K562 (cell line): ENCODE data around the gene KNTC1. TPM values are rescaled to one million over a fixed set of nuclear protein-coding genes. Genes with fewer than 3 reads are reported as not detected.

Experiments
- ATAC-seq: fragments of 200-7000 bp; cut with Tn5 transposase; 3 replicates; pipeline ENCODE4 v1.9.1; 2020; ENCODE audit warnings: moderate library complexity
- BruUV-seq: library from RNA; stranded (reverse); fragments of 400-500 nt; replicated peaks from 2 replicates; lab custom pipeline; 2021; lab: Mats Ljungman, UMichigan
- CTCF ChIA-PET: fragments of 300-600 bp; formaldehyde crosslinking; extraction: SDS; loops from one replicate; lab custom pipeline; 2021; ENCODE audit warnings: low intra/inter-chr PET ratio; lab: Yijun Ruan, JAX
- POLR2A ChIA-PET: fragments of 300-600, 350-650 bp; sonication (Branson Sonifier 250); formaldehyde crosslinking; extraction: SDS; loops from one replicate; lab custom pipeline; 2021; ENCODE audit warnings: antibody characterized with exemption, inconsistent platforms; lab: Yijun Ruan, JAX
- DNase-seq, 4 experiments: peaks; one replicate each; pipeline versions ENCODE4 v3.0.0 to v3.0.0-alpha.2; 2011 to 2018; ENCODE audit warnings: low spot score in 3 of 4, mixed read lengths in 3 of 4; ENCODE audit errors: extremely low read depth in 1 of 4
- FAIRE-seq: peaks from 2 replicates; lab custom pipeline; 2011; peaks lifted over from hg19 to GRCh38; lab: Jason Lieb, UNC
- H2AFZ ChIP-seq: 2 replicates; pipeline ENCODE4 v1.6.0; 2011; ENCODE audit warnings: low read depth, low read length, control low read depth, inconsistent platforms
- H3K27ac ChIP-seq: fragments of 200-600 bp; 3 replicates; pipeline ENCODE4 v1.8.0; 2011; ENCODE audit warnings: low read depth, mild to moderate bottlenecking, control low read depth, inconsistent platforms, low read length, moderate library complexity, mixed read lengths; ENCODE audit errors: extremely low read depth
- H3K27me3 ChIP-seq, 2 experiments: fragments of 300-600 bp in 1 of 2; 2 replicates in 1 of 2; 3 replicates in 1 of 2; pipeline versions ENCODE4 v1.6.0 to v1.8.0; 2011; ENCODE audit warnings: inconsistent platforms in 2 of 2, low read length in 2 of 2, mild to moderate bottlenecking in 1 of 2, mixed read lengths in 1 of 2, moderate library complexity in 1 of 2; ENCODE audit not compliant: control insufficient read depth in 2 of 2, insufficient read depth in 2 of 2
- H3K36me3 ChIP-seq: fragments of 300-600 bp; 3 replicates; pipeline ENCODE4 v1.8.0; 2011; ENCODE audit warnings: mild to moderate bottlenecking, low read length, inconsistent platforms; ENCODE audit not compliant: control insufficient read depth, insufficient read depth
- H3K4me1 ChIP-seq, 2 experiments: fragments of 200-600 bp in 1 of 2; replicated peaks in 1 of 2; 2 replicates in 1 of 2; 3 replicates in 1 of 2; pipeline versions ENCODE4 v1.5.1 to v1.8.0; 2011; ENCODE audit warnings: inconsistent platforms in 2 of 2, low read length in 2 of 2, mild to moderate bottlenecking in 1 of 2, mixed read lengths in 1 of 2, moderate library complexity in 1 of 2; ENCODE audit not compliant: control insufficient read depth in 2 of 2, insufficient read depth in 2 of 2
- H3K4me2 ChIP-seq: 2 replicates; pipeline ENCODE4 v1.6.1; 2011; ENCODE audit warnings: low read length, control low read depth, inconsistent platforms, mixed read lengths; ENCODE audit not compliant: insufficient read depth
- H3K4me3 ChIP-seq: fragments of 200-600 bp; sonication (generic), shearing (Covaris generic); 2 replicates; pipeline ENCODE4 v1.5.1; 2016; ENCODE audit warnings: control low read depth, inconsistent platforms
- H3K79me2 ChIP-seq: fragments of 200-600 bp; 3 replicates; pipeline ENCODE4 v1.8.0; 2011; ENCODE audit warnings: low read length, inconsistent platforms; ENCODE audit not compliant: control insufficient read depth, insufficient read depth
- H3K9ac ChIP-seq, 2 experiments: 2 replicates each; pipeline versions ENCODE4 v1.6.0 to v1.6.1; 2011; ENCODE audit warnings: low read depth in 2 of 2, low read length in 2 of 2, control low read depth in 1 of 2, inconsistent platforms in 1 of 2, mild to moderate bottlenecking in 1 of 2, mixed read lengths in 1 of 2; ENCODE audit not compliant: insufficient read depth in 1 of 2
- H3K9me1 ChIP-seq: one replicate; pipeline ENCODE4 v1.6.0; 2011; ENCODE audit warnings: inconsistent platforms, mild to moderate bottlenecking, low read length, moderate library complexity; ENCODE audit not compliant: control insufficient read depth, insufficient read depth
- H3K9me3 ChIP-seq: replicated peaks from 2 replicates; pipeline ENCODE4 v1.5.1; 2011; ENCODE audit warnings: low read depth, low read length, inconsistent platforms; ENCODE audit not compliant: control insufficient read depth, insufficient read depth
- H4K20me1 ChIP-seq: replicated peaks from 2 replicates; pipeline ENCODE4 v1.6.1; 2011; ENCODE audit warnings: low read length, inconsistent platforms, mixed read lengths; ENCODE audit not compliant: control insufficient read depth, insufficient read depth
- C11orf30 ChIP-seq: fragments of 450-650 bp; IDR thresholded peaks from 2 replicates; pipeline ENCODE4 v1.6.1; 2016; ENCODE audit warnings: low read depth, mild to moderate bottlenecking
- CBX3 ChIP-seq, 2 experiments: IDR thresholded peaks; 1 replicate in 1 of 2; 2 replicates in 1 of 2; pipeline ENCODE4 v1.6.1; 2012; ENCODE audit warnings: inconsistent platforms in 2 of 2, low read length in 2 of 2, borderline replicate concordance in 1 of 2, control low read depth in 1 of 2
- CBX5 ChIP-seq: IDR thresholded peaks from 2 replicates; pipeline ENCODE4 v1.6.1; 2014; ENCODE audit warnings: low read depth, borderline replicate concordance
- ELF2 ChIP-seq: fragments of 250-450 bp; sonication (Bioruptor Pico); IDR thresholded peaks from 2 replicates; pipeline ENCODE4 v1.5.0; 2021; ENCODE audit warnings: mild to moderate bottlenecking
- MEF2A ChIP-seq: IDR thresholded peaks from 2 replicates; pipeline ENCODE4 v1.6.1; 2011; ENCODE audit warnings: low read depth, mild to moderate bottlenecking, low read length, moderate library complexity; ENCODE audit not compliant: control insufficient read depth
- MYC ChIP-seq, 2 experiments: fragments of 250-450 bp in 1 of 2; sonication (Bioruptor Pico) in 1 of 2; IDR thresholded peaks; 2 replicates each; pipeline versions ENCODE4 v1.5.1 to v1.6.1; 2012 to 2021; ENCODE audit warnings: low read depth in 2 of 2, borderline replicate concordance in 1 of 2, improper control_type of control experiment in 1 of 2, low read length in 1 of 2, mild to moderate bottlenecking in 1 of 2, moderate library complexity in 1 of 2
- NCOR1 ChIP-seq: fragments of 450-650 bp; IDR thresholded peaks from 2 replicates; pipeline ENCODE4 v1.6.1; 2016; ENCODE audit warnings: mild to moderate bottlenecking, moderate library complexity
- PTRF ChIP-seq: fragments of 450-650 bp; IDR thresholded peaks from 2 replicates; pipeline ENCODE4 v1.6.1; 2016; ENCODE audit warnings: mild to moderate bottlenecking, missing genetic modification characterization, missing compliant biosample characterization
- SUPT5H ChIP-seq: fragments of 450-650 bp; IDR thresholded peaks from 2 replicates; pipeline ENCODE4 v1.6.1; 2016
- ZNF282 ChIP-seq: sonication (generic); formaldehyde crosslinking; IDR thresholded peaks from 2 replicates; pipeline ENCODE4 v1.8.1; 2023; ENCODE audit warnings: missing genetic modification reagents
- ZNF551 ChIP-seq: fragments of 250-450 bp; sonication (Bioruptor Pico); IDR thresholded peaks from 2 replicates; pipeline ENCODE4 v1.5.0; 2021; ENCODE audit warnings: mild to moderate bottlenecking, moderate library complexity
- WGBS: fragments of 100-300 bp; shearing (Covaris generic); methylation state at CpG from one replicate; pipeline ENCODE4 v1.1.6; 2016; ENCODE audit warnings: low coverage, mixed read lengths; ENCODE audit not compliant: insufficient coverage; ENCODE audit errors: missing lambda C conversion rate; 5-methylcytosine and 5-hydroxymethylcytosine counted together
- in situ Hi-C: fragments of 300-500 bp; cut with MboI; formaldehyde crosslinking; loops from 4 replicates; pipeline ENCODE4 v1.15.0; 2018; ENCODE audit warnings: inconsistent platforms, mixed read lengths
- intact Hi-C: fragments of 100-400 bp; cut with micrococcal nuclease; formaldehyde crosslinking; loops from 2 replicates; pipeline ENCODE4 v1.14.2; 2022
- polyA plus RNA-seq, 8 experiments: library from polyadenylated mRNA; depleted of rRNA in 4 of 8; stranded (reverse) in 5 of 8; unstranded in 3 of 8; fragments of >200 nt; fragmentation: Nextera tagmentation in 2 of 8; fragmentation: Illumina TruSeq in 1 of 8; extraction: Ambion mirVana in 2 of 8; extraction: Trizol in 1 of 8; gene quantifications; 2 replicates each; pipeline versions ENCODE4 v1.2.1 to v1.2.3, GENCODE V29; 2011 to 2014; ENCODE audit warnings: inconsistent platforms in 1 of 8, missing spikeins in 1 of 8
- total RNA-seq, 7 experiments: library from RNA; depleted of rRNA in 6 of 7; stranded (reverse); fragments of >200 nt in 6 of 7; fragmentation: Illumina TruSeq in 2 of 7; extraction: Trizol in 2 of 7; gene quantifications; 2 replicates each; pipeline versions ENCODE4 v1.2.1 to v1.2.3, GENCODE V29; 2011 to 2021; ENCODE audit warnings: low replicate concordance in 1 of 7
- TF ChIP-seq, protein P1 (sequence below): IDR thresholded peaks from 3 replicates; pipeline ENCODE4 v1.6.1; 2011; ENCODE audit warnings: borderline replicate concordance, mild to moderate bottlenecking; ENCODE audit not compliant: insufficient read length, insufficient read depth
- TF ChIP-seq, protein P2 (sequence below): fragments of 250-450 bp; sonication (Bioruptor Pico); IDR thresholded peaks from 2 replicates; pipeline ENCODE4 v1.5.0; 2020; ENCODE audit warnings: mild to moderate bottlenecking, borderline replicate concordance
- TF ChIP-seq, protein P3 (sequence below): fragments of 250-450 bp; sonication (Bioruptor Pico); IDR thresholded peaks from 2 replicates; pipeline ENCODE4 v1.5.1; 2021; ENCODE audit warnings: mild to moderate bottlenecking

The KNTC1 gene
- total and polyA plus RNA-seq, 9 of the 15 experiments (the other 6 are each of a cell fraction or from before 2014, with no cell fraction given), result 38.9 to 135 (median 99.6) TPM

DNA sequence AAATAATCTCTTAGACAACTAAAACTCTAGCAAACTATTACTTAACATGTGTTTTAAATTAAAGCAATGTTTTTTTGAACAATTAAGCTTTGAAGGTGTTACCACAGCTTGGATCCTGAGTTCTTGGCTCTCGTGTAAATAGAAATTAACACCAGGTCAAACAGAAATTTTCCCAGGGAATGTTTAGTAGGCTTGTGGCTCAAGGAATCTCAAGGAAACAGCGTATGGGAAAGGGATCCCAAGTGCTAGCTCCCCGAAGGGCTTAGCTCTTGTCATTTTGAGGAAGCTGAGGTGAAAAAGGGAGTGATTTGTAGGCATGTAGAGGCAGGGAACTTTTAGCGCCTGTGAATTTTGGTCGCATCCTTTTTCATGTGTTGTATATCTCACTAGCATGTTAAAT lies 11.4 kb downstream of the KNTC1 start:
- H3K27me3 ChIP-seq, result no peaks in the 10 kb centered on the region
- intact Hi-C loops, result no loop called here
- WGBS, result 94% methylated on average over 5 of the region's 5 CpGs
- TF ChIP-seq SUPT5H (no peak), MEF2A (no peak), ZNF551 (no peak), NCOR1 (no peak), PTRF (no peak), ZNF282 (no peak), CBX3 (IDR thresholded peaks at IDR 0.05; ENCODE audit: borderline replicate concordance in 1 of 2, low read length in 2 of 2) (no peak), CBX5 (no peak), MYC (IDR thresholded peaks at IDR 0.05; ENCODE audit: low read depth, low read length) (no peak), MYC (CRISPR knock-in tag; IDR thresholded peaks at IDR 0.05; ENCODE audit: borderline replicate concordance, low read depth) (no peak), C11orf30 (no peak), ELF2 (no peak)
- TF ChIP-seq, protein P1, sequence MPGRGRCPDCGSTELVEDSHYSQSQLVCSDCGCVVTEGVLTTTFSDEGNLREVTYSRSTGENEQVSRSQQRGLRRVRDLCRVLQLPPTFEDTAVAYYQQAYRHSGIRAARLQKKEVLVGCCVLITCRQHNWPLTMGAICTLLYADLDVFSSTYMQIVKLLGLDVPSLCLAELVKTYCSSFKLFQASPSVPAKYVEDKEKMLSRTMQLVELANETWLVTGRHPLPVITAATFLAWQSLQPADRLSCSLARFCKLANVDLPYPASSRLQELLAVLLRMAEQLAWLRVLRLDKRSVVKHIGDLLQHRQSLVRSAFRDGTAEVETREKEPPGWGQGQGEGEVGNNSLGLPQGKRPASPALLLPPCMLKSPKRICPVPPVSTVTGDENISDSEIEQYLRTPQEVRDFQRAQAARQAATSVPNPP, result no peak
- TF ChIP-seq, protein P2, sequence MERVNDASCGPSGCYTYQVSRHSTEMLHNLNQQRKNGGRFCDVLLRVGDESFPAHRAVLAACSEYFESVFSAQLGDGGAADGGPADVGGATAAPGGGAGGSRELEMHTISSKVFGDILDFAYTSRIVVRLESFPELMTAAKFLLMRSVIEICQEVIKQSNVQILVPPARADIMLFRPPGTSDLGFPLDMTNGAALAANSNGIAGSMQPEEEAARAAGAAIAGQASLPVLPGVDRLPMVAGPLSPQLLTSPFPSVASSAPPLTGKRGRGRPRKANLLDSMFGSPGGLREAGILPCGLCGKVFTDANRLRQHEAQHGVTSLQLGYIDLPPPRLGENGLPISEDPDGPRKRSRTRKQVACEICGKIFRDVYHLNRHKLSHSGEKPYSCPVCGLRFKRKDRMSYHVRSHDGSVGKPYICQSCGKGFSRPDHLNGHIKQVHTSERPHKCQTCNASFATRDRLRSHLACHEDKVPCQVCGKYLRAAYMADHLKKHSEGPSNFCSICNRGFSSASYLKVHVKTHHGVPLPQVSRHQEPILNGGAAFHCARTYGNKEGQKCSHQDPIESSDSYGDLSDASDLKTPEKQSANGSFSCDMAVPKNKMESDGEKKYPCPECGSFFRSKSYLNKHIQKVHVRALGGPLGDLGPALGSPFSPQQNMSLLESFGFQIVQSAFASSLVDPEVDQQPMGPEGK (CRISPR knock-in tag), result no peak
- TF ChIP-seq, protein P3, sequence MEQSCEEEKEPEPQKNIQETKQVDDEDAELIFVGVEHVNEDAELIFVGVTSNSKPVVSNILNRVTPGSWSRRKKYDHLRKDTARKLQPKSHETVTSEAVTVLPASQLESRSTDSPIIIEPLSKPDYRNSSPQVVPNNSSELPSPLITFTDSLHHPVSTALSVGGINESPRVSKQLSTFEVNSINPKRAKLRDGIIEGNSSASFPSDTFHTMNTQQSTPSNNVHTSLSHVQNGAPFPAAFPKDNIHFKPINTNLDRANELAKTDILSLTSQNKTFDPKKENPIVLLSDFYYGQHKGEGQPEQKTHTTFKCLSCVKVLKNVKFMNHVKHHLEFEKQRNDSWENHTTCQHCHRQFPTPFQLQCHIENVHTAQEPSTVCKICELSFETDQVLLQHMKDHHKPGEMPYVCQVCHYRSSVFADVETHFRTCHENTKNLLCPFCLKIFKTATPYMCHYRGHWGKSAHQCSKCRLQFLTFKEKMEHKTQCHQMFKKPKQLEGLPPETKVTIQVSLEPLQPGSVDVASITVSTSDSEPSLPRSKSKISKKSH (CRISPR knock-in tag), result no peak
- TF ChIP-seq, all 486 proteins: peak for 0
- Histone ChIP-seq H3K9me3 (no peaks in the 10 kb centered on the region), H3K79me2 (peaks cover 2% of the 10 kb centered on the region; the same call in 1 of the 3 replicates), H3K36me3 (peaks cover 80% of the 10 kb centered on the region), H3K27ac (no peak overlapping the region), H3K9me1 (no peaks in the 10 kb centered on the region), H3K9ac (no peak overlapping the region), H2AFZ (no peak overlapping the region), H3K4me1 (no peaks in the 10 kb centered on the region), H4K20me1 (no peaks in the 10 kb centered on the region; the same call in 1 of the 2 replicates), H3K4me2 (no peak overlapping the region), H3K4me3 (no peak overlapping the region)
- BruUV-seq, result no TSS peak
- CTCF ChIA-PET, result no interaction called here
- no peak for DNase-seq
- ATAC-seq, result no peak
- FAIRE-seq, result no peak
- in situ Hi-C loops, result no loop called here
- POLR2A ChIA-PET, result interaction anchor here (0.7 to 3.2 kb wide), 8 partner anchors 8 to 33 kb away, joined by 3 to 18 read pairs (median 4); partner anchors contain the start of genes KNTC1 and RSRC2
